Astrocyte (in vitro differentiated cells and primary cell): ENCODE measurements around the gene BSCL2. TPM values are rescaled to one million over a fixed set of nuclear protein-coding genes. Genes with fewer than 3 reads are reported as not detected.

Source experiments
- DNase-seq: peaks from one replicate; pipeline ENCODE4 v3.0.0-alpha.2; 2010; ENCODE audit warnings: low read depth
- FAIRE-seq: peaks from 2 replicates; lab custom pipeline; 2011; peaks lifted over from hg19 to GRCh38; lab: Jason Lieb, UNC
- H2AFZ ChIP-seq: 2 replicates; pipeline ENCODE4 v1.6.0; 2012; ENCODE audit warnings: low read depth, low read length, inconsistent platforms
- H3K27ac ChIP-seq: 2 replicates; pipeline ENCODE4 v1.5.1; 2011; ENCODE audit warnings: low read depth, low read length, inconsistent platforms
- H3K27me3 ChIP-seq: 2 replicates; pipeline ENCODE4 v1.6.0; 2011; ENCODE audit warnings: low read length, inconsistent platforms; ENCODE audit not compliant: insufficient read depth
- H3K36me3 ChIP-seq: 2 replicates; pipeline ENCODE4 v1.5.1; 2011; ENCODE audit warnings: low read length, inconsistent platforms; ENCODE audit not compliant: insufficient read depth
- H3K4me1 ChIP-seq: 2 replicates; pipeline ENCODE4 v1.5.1; 2011; ENCODE audit warnings: low read length, inconsistent platforms; ENCODE audit not compliant: insufficient read depth
- H3K4me2 ChIP-seq: 2 replicates; pipeline ENCODE4 v1.6.0; 2012; ENCODE audit warnings: low read length, inconsistent platforms
- H3K4me3 ChIP-seq: 2 replicates; pipeline ENCODE4 v1.5.1; 2011; ENCODE audit warnings: low read depth, mild to moderate bottlenecking, low read length, inconsistent platforms; ENCODE audit not compliant: insufficient read depth
- H3K79me2 ChIP-seq: 2 replicates; pipeline ENCODE4 v1.6.0; 2012; ENCODE audit warnings: mild to moderate bottlenecking, low read length, inconsistent platforms; ENCODE audit not compliant: insufficient read depth
- H3K9ac ChIP-seq: 2 replicates; pipeline ENCODE4 v1.6.0; 2012; ENCODE audit warnings: mild to moderate bottlenecking, low read length, inconsistent platforms
- H3K9me3 ChIP-seq: 2 replicates; pipeline ENCODE4 v1.5.1; 2012; ENCODE audit warnings: low read depth, mild to moderate bottlenecking, low read length, inconsistent platforms; ENCODE audit not compliant: insufficient read depth
- H4K20me1 ChIP-seq: 2 replicates; pipeline ENCODE4 v1.6.0; 2012; ENCODE audit warnings: low read length, inconsistent platforms; ENCODE audit not compliant: insufficient read depth
- H3K27ac Mint-ChIP-seq: one replicate; pipeline ENCODE4 v1.8.0; 2021; ENCODE audit warnings: mild to moderate bottlenecking, mixed read lengths; ENCODE audit not compliant: unreplicated experiment
- H3K27me3 Mint-ChIP-seq: one replicate; pipeline ENCODE4 v1.8.0; 2021; ENCODE audit warnings: low read depth, mixed read lengths; ENCODE audit not compliant: unreplicated experiment
- H3K36me3 Mint-ChIP-seq: one replicate; pipeline ENCODE4 v1.8.0; 2021; ENCODE audit warnings: low read depth, mixed read lengths; ENCODE audit not compliant: unreplicated experiment
- H3K4me1 Mint-ChIP-seq: one replicate; pipeline ENCODE4 v1.8.0; 2021; ENCODE audit warnings: low read depth, mixed read lengths; ENCODE audit not compliant: unreplicated experiment
- H3K4me3 Mint-ChIP-seq: one replicate; pipeline ENCODE4 v1.8.0; 2021; ENCODE audit warnings: mild to moderate bottlenecking, moderate library complexity, mixed read lengths; ENCODE audit not compliant: unreplicated experiment
- H3K9me3 Mint-ChIP-seq: one replicate; pipeline ENCODE4 v1.8.0; 2021; ENCODE audit warnings: mild to moderate bottlenecking, mixed read lengths; ENCODE audit not compliant: unreplicated experiment
- EZH2 ChIP-seq: IDR thresholded peaks from 2 replicates; pipeline ENCODE4 v1.6.1; 2012; ENCODE audit warnings: mild to moderate bottlenecking, low read length, inconsistent platforms; ENCODE audit not compliant: insufficient read depth
- total RNA-seq: library from RNA; stranded (reverse); gene quantifications from 2 replicates; pipeline ENCODE4 v1.2.1, GENCODE V29; 2021
- TF ChIP-seq, protein P1 (sequence below): IDR thresholded peaks from 2 replicates; pipeline ENCODE4 v1.5.1; 2011; ENCODE audit warnings: low read depth, mild to moderate bottlenecking, inconsistent platforms, low read length, moderate library complexity; ENCODE audit not compliant: insufficient read depth

BSCL2 gene
- total RNA-seq, 1 donor from 2014 or later, result 51.1 TPM

DNA sequence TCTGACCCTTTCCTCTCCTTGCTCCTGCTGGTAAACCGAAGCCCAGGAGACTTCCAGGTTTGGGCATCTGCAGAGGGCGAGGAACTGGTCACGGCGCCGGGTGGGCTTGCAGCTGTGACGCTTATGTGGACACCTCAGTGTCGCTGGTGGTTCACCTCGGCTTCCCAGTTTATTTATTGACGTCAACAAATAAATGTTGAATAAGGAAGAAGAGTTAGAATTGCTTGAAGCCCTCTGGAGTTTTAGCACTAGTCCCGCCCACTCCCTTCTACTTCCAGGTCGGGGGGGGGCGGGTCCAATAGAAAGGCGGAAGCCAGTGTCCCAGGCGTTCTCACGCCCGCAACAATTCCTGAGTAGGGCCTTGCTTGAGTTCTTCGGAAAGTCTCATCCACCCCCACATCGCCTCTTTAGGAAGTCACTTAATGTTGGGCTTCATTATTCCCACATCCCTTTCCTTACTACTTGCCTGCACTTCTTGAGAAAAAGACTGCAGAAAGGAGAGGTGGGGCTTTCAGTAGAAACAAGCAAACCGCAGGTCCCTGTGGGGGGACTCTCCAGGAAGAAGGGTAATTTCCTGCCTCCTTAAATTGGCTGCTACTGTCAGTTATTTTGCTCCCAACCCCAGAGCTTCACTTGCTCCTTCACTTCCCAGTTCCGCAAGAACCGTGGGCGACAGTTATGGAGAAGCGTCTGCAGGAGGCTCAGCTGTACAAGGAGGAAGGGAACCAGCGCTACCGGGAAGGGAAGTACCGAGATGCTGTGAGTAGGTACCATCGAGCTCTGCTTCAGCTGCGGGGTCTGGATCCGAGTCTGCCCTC is 21.2 kb upstream of the BSCL2 start, which contains the start of gene TTC9C:
Gene TTC9C, plus strand, starts transcription at position 316 of the 818 bp plus-strand sequence. Its CDS starts 363 bp downstream, at position 679.
- peaks cover 83% of the 10 kb centered on the region for H3K79me2 ChIP-seq
- DNase-seq, result peak; percentile 77
- no peaks in the 10 kb centered on the region for H3K27me3 ChIP-seq
- H3K4me3 ChIP-seq, result peak within 1 kb of the TSS; percentile 90
- no peaks in the 10 kb centered on the region for H3K9me3 Mint-ChIP-seq
- H3K4me1 ChIP-seq, result peaks cover 11% of the 10 kb centered on the region
- H3K9me3 ChIP-seq, result no peaks in the 10 kb centered on the region
- TF ChIP-seq, protein P1, sequence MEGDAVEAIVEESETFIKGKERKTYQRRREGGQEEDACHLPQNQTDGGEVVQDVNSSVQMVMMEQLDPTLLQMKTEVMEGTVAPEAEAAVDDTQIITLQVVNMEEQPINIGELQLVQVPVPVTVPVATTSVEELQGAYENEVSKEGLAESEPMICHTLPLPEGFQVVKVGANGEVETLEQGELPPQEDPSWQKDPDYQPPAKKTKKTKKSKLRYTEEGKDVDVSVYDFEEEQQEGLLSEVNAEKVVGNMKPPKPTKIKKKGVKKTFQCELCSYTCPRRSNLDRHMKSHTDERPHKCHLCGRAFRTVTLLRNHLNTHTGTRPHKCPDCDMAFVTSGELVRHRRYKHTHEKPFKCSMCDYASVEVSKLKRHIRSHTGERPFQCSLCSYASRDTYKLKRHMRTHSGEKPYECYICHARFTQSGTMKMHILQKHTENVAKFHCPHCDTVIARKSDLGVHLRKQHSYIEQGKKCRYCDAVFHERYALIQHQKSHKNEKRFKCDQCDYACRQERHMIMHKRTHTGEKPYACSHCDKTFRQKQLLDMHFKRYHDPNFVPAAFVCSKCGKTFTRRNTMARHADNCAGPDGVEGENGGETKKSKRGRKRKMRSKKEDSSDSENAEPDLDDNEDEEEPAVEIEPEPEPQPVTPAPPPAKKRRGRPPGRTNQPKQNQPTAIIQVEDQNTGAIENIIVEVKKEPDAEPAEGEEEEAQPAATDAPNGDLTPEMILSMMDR, result no peak
- TF ChIP-seq EZH2, result no peak
- H3K36me3 ChIP-seq, result peaks cover 11% of the 10 kb centered on the region
- peaks cover 23% of the 10 kb centered on the region for H3K4me1 Mint-ChIP-seq
- peaks cover 8% of the 10 kb centered on the region for H3K36me3 Mint-ChIP-seq
- H3K27me3 Mint-ChIP-seq, result no peaks in the 10 kb centered on the region
- FAIRE-seq, result no peak
- peak within 1 kb of the TSS; percentile 98 for H3K27ac Mint-ChIP-seq
- peaks cover 50% of the 10 kb centered on the region for H4K20me1 ChIP-seq
- H2AFZ ChIP-seq, result peak within 1 kb of the TSS; percentile 90
- H3K4me2 ChIP-seq, result peak within 1 kb of the TSS; percentile 98
- peak within 1 kb of the TSS; percentile 95 for H3K27ac ChIP-seq
- peak within 1 kb of the TSS; percentile 93 for H3K4me3 Mint-ChIP-seq
- H3K9ac ChIP-seq, result peak within 1 kb of the TSS; percentile 93

DNA sequence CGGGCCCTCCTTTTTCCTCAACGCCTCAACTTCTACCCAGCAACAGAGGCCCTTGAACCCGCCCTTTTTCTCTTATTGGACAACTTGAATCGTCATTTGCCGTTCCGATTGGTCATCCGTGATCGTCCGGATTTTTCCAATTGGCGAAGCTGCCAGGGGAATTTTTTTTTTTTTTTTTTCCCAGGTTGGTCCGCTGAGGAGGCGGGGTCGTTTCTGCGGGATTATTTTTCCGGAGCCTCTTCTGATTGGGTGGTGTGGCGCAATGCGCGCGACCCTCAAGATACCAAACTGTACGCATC is 20.6 kb upstream of the BSCL2 start:
- Histone ChIP-seq H3K79me2 (peaks cover 83% of the 10 kb centered on the region), H3K36me3 (peaks cover 10% of the 10 kb centered on the region), H3K9ac (peak overlapping the region; percentile 93), H3K9me3 (no peaks in the 10 kb centered on the region), H3K4me3 (peak overlapping the region; percentile 90), H3K27me3 (no peaks in the 10 kb centered on the region), H3K4me2 (peak overlapping the region; percentile 98), H2AFZ (peak overlapping the region; percentile 90), H3K27ac (peak overlapping the region; percentile 95), H4K20me1 (peaks cover 50% of the 10 kb centered on the region), H3K4me1 (peaks cover 11% of the 10 kb centered on the region)
- H3K4me1 Mint-ChIP-seq, result peaks cover 19% of the 10 kb centered on the region
- H3K27ac Mint-ChIP-seq, result peak overlapping the region; percentile 98
- H3K36me3 Mint-ChIP-seq, result peaks cover 7% of the 10 kb centered on the region
- no peaks in the 10 kb centered on the region for H3K9me3 Mint-ChIP-seq
- TF ChIP-seq, protein P1, result no peak
- TF ChIP-seq EZH2, result no peak
- H3K4me3 Mint-ChIP-seq, result peak overlapping the region; percentile 93
- DNase-seq (peak; percentile 94), FAIRE-seq (no peak)
- no peaks in the 10 kb centered on the region for H3K27me3 Mint-ChIP-seq
